GM12892 (cell line): ENCODE data around the gene TBC1D30.
A peak's percentile ranks its signal among the peaks of the same experiment; 100 is the strongest.

Source experiments
- DNase-seq: peaks from one replicate; pipeline ENCODE4 v3.0.0; 2011; ENCODE audit not compliant: insufficient read length
- FAIRE-seq: peaks from 2 replicates; lab custom pipeline; 2011; peaks lifted over from hg19 to GRCh38; lab: Jason Lieb, UNC
- POLR2A ChIP-seq: IDR thresholded peaks from 2 replicates; pipeline ENCODE4 v1.6.1; 2011; ENCODE audit warnings: low read depth, low read length, control low read depth
- POLR2AphosphoS5 ChIP-seq: IDR thresholded peaks from 2 replicates; pipeline ENCODE4 v1.6.1; 2011; ENCODE audit warnings: low read depth, low read length, control low read depth
- TAF1 ChIP-seq: IDR thresholded peaks from 2 replicates; pipeline ENCODE4 v1.6.1; 2011; ENCODE audit warnings: low read depth, mild to moderate bottlenecking, control low read depth, low read length, borderline replicate concordance

Gene TBC1D30

DNA sequence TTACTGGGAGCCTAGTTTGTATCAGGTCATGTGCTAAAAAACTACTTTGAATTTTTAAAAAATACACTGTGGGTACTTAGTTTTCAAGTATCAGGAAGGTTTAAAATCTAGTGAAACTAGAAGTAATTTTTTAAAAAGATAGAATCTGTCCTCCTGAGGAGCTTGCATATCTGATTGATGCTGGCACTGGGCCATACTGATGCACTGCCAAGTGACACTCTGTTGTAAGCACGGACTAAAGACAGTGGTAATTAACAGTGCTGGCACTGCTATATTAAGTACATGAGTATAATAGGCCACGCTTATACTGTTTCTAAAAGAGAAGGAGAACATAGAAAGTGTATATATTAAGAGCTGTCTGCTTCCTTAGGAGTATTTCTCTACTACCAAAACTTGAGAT is 10.0 kb upstream of the TBC1D30 start:
- DNase-seq (no peak), FAIRE-seq (no peak)
- no peak for TF ChIP-seq TAF1
- no peak for TF ChIP-seq POLR2A
- no peak for TF ChIP-seq POLR2AphosphoS5

DNA sequence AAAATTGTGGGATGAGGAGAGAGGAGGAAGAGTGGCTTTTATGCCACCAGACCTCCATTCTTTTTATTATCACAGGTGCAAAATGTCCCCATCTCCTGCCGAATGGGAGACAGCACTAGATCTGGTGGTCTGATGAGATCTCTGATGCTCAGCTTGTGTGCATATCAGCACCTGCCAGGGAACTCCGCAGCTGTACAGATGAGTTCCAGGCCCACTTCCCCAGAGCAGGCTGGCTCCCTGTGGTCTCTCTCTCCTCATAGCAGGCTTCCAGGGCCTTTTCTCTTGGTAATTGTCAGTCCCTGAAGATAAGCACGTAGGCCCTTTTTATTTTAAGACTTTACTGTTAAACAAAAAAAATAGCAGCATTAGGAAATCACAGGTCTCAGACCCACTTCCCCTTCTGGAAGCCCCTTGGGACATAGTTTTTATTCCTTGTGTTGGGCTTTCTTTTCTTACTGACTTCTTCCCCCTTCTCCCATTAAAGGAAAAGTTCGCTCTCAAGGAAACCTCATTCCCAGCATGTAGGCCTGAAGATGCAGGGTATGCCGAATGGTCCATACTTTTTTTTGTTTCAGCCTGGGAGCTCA is 4.5 kb upstream of the TBC1D30 start:
- no peak for FAIRE-seq
- no peak for DNase-seq
- TF ChIP-seq POLR2AphosphoS5 = no peak
- no peak for TF ChIP-seq POLR2A
- TF ChIP-seq TAF1 = no peak

DNA sequence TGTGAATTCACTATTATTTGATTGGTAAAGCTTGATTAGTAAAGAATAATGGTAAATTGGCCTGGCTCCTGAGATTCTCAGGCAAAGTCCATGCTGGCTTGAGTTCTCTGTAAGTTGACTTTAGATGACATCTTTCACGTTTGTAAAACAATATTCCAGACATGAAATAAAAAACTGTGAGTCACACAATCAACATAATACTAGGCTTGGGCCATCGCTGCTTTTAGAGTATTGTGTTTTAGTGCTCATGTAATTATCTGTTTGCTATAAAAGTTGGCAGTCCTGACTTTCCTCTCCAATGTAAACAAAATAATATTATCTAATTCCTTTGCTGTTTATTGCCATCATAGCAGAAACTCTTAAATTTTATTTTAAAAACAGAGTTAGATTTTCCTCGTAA is 3.9 kb upstream of the TBC1D30 start:
- FAIRE-seq (no peak), DNase-seq (no peak)
- TF ChIP-seq TAF1 = no peak
- no peak for TF ChIP-seq POLR2A
- TF ChIP-seq POLR2AphosphoS5 = no peak

DNA sequence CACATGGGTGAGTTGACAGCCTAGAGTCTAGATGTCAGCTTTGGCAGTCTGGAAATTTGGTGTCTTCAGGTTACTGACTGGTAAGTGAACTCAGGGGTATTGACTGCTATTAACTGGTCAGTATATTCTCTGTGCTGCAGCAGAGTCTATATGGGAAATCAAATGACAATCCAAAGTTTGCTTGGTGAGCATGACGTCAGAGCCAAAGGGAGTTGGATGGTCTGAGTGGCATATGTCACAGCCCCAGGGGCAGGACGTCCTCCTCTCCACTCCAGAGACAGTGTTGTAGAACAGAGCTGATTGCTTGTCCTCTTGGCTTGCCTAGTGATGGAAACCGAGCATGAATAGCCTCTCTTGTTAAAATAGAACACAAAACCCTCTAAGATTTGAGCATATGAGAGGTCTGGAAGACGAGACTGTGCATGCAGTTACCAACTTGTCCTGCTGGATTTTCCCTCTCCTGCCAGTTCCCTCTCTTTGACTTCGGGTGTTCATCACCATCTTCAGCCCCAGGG is 3.3 kb upstream of the TBC1D30 start:
- TF ChIP-seq POLR2AphosphoS5 = no peak
- TF ChIP-seq POLR2A = no peak
- no peak for TF ChIP-seq TAF1
- no peak for DNase-seq
- no peak for FAIRE-seq

DNA sequence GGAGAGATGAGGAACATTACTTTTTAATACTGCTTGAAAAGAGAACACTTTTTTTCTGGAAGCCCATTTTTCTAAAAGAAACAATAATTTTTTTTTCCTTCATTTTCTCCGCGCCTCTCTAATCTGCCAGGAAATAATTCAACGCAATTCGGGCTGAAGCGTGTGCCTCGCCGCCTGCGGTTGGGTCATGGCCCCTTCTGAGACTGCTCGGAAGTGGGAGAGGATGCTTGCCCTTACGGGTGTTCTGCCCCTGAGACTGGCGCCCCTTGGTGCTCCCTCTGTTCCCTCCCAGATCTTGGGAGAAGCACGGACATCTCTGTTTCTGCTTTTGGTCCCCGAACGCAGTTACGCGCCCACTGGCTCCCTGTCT is 332 bp upstream of the TBC1D30 start:
- DNase-seq (no peak), FAIRE-seq (no peak)
- no peak for TF ChIP-seq POLR2A
- TF ChIP-seq TAF1 = no peak
- no peak for TF ChIP-seq POLR2AphosphoS5

DNA sequence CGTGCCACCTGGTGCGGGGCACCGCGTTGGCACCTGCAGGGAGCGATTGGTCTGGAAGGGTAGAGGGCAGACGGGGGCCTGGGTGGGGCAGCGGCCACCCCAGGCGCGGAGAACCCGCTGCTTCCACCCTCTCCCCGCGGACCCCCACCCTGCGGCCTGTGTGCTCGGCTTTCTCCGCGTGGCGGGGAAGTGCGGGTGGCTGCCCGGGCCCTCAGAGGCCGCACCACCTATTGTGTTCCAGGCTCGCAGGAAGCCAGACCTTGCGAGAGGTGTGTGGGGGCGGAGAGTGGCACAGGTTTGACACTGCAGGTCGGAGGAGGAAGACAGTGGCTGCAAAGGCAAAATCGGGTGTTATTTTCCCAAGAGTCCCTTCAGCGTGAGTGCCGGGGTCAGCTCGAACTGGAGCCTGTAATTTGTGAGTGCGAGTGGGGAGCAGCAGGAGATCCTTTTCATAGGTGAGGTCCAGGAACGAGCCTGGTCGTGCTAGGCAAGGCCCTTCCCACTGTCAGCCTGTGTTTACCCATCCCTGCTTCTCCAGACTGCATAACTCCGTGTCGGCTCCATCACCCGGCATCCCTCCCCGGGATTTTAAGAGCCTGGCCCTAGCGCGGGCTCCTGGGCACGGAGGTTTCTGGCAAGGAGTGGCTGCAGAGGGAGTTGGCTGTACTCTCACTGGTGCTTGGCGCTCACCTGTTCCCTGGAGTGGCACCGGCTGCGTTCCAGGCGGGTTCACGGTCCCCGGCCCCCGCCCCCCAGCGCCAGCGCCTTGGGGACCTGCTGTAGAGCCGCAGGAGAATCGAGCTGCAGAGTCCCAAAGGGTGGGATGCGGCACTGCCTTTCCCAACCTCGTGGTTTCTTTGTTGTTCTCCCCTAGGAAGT is 935 bp downstream of the TBC1D30 start:
- no peak for DNase-seq
- TF ChIP-seq TAF1 = no peak
- TF ChIP-seq POLR2A = no peak
- TF ChIP-seq POLR2AphosphoS5 = no peak
- no peak for FAIRE-seq

DNA sequence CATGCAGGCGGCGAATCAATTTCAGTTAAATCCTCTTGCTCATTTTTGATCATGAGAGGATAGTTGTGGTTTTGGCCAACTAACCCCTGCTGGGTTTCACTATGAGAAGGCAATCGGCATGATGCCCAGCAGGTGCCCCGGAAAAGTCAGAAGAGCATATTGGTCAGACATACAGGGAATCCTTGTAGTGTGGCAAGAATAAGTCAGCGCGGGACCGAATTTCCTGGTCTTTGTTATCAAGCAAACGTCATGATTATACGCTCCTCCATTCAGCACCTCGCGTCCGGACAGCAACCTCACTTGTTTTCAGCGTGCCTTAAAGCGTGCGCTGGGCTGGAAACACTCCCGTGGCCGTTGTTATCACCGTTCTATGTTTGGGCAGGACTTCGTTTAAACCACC is 1.8 kb downstream of the TBC1D30 start:
- DNase-seq = no peak
- peak; percentile 64 for FAIRE-seq
- no peak for TF ChIP-seq TAF1
- no peak for TF ChIP-seq POLR2A
- TF ChIP-seq POLR2AphosphoS5 = no peak

DNA sequence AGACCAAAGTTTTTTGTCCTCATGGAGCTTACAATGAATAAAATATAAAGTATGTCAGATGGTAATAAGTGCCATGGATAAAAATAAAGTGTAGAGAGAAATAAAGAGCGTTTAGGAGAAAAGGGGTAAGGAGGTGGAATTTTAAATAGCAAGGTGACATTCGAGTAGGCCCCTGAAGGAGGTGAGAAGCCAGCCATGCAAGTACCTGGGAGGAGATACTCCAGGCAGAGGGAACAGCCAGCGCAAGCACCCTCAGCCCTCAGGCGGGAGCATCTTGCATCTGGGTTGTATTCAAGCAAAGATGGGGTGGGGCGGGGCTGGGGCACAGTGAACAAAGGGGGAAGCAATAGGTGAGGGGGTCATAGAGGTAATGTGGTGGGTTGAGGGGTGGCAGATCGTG is 4.3 kb downstream of the TBC1D30 start:
- FAIRE-seq (no peak), DNase-seq (no peak)
- no peak for TF ChIP-seq TAF1
- no peak for TF ChIP-seq POLR2A
- TF ChIP-seq POLR2AphosphoS5 = no peak

DNA sequence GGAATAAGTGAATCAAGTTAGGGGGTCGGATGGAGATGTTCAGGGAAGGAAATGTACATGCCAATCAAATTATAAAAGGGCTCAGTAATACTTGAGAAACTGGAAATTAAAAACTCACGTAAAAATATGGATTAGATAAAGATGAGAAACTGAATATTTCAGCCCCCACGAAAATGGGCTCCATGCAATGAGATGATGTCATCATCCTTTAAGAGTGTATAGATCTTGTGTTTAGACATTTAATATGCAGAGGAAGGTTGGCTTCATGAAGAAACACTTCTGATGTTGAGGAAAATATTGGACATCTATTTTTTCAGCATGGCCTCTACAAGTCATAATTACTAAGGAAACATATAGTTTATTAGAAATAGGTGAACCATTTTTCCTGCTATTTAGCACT is 9.5 kb downstream of the TBC1D30 start:
- no peak for FAIRE-seq
- TF ChIP-seq TAF1 (no peak), POLR2AphosphoS5 (no peak)

DNA sequence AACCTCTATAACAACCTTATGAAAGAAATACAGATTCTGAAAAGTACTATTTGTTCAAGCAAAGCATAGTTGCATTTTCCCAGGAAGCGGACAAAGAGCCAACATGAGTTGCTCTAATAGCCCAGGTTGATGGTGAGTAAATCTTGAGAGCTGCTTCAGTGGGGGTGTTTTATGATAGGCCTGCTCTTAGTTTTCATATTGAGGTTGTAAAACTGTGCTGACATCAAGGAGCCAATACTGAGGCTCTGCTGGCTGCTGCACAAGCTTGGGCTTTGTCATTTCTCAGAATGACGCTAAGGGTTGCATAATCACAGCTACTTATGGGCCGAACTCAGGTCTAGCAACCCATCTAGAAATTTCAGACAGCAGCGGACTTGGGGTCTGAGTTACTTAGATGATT is 11.5 kb downstream of the TBC1D30 start:
- no peak for TF ChIP-seq TAF1
- TF ChIP-seq POLR2AphosphoS5 = no peak
- TF ChIP-seq POLR2A = no peak
- DNase-seq (no peak), FAIRE-seq (no peak)

More for the DNA sequence above, 9.5 kb downstream of the TBC1D30 start:
- no peak for DNase-seq

DNA sequence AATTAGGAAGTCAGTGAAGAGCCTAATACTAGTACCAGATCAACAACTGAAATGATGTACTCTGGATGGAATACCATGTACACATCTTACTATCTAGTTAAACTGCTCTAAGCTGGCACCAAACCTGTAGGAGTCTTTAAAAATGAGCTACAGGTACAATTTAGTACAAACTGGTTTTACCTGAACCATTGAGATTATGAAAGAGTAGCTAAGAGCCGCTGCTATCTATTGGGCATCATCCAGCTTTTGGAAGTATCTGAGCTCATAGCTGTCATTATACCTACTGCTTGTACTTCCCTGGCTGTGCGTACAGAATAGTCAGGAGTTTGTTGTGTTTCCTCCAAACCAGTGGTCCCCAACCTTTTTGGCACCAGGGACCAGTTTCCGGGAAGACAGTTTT is 12.4 kb downstream of the TBC1D30 start:
- TF ChIP-seq POLR2AphosphoS5 (no peak), POLR2A (no peak), TAF1 (no peak)
- DNase-seq (no peak), FAIRE-seq (no peak)

DNA sequence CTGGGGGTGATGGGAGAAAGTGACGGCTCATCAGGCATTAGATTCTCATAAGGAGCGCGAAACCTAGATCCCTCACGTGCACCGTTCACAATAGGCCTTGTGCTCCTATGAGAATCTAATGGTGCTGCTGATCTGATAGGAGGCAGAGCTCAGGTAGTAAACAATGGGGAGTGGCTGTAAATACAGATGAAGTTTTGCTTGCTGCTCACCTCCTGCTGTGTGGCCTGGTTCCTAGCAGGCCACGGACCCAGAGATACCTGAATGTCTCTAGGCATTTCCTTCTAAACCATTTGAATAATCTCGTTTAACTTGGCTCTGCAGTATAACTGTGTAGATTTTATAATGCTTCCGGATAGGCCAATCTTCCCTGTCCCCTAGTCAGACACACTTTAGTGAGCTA is 13.0 kb downstream of the TBC1D30 start:
- DNase-seq (no peak), FAIRE-seq (no peak)
- TF ChIP-seq POLR2A (no peak), TAF1 (no peak)
